ENCODE results near the gene BANF1.
A peak's percentile ranks its signal among the peaks of the same experiment; 100 is the strongest.

The BANF1 gene

DNA sequence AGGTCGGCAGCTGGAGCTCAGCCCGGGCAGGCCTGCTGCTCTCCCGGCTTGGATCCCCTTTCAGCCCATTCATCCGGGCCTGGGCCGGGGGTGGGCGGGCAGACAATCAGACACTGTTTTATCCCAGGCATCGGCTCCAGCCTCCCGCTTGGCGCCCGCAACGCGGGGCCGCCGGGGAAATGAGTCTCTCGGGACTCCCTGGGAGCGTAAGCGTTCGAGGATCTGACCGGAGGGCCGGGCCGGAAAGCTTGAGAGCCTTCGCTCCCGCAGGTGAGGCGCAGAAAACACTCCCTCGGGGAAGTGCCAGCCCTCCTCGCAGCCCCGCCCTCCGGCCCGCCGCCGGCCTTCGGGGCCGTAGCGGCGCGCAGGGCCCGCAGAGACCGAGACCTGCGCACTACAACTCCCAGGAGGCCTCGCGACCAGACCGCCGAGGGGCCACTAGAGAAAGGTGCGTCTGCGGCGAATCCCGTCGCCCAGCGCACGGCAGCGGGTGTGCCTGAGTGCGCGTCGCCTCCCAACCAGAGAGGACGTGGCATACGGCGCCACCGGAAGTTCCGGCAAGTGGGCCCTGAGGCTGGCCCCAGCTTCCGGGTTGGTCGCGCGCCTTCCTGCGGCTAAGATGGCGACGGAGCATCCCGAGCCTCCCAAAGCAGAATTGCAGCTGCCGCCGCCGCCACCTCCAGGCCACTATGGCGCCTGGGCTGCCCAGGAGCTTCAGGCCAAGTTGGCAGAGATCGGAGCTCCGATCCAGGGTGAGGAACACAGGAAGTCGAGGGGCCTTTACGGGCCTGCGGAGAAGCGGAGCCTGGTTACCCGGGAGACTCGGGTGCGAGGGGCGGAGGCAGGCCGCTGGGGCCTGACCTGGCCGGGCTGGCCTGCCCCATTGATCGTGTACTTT lies 49.7 kb downstream of the BANF1 start, which contains the start of gene SF3B2 (continued):
- TF ChIP-seq ZNF654 (tag by site-specific recombination; IDR thresholded peaks at IDR 0.05; ENCODE audit: low read depth) (no peak), ZNF426 (tag by site-specific recombination; IDR thresholded peaks at IDR 0.05) (no peak), BCL11A (tag by site-specific recombination; IDR thresholded peaks at IDR 0.05; ENCODE audit: low read depth) (no peak), TCF7L2 (IDR thresholded peaks at IDR 0.05; ENCODE audit: borderline replicate concordance, low read depth, low read length) (no peak), ZNF184 (tag by site-specific recombination; IDR thresholded peaks at IDR 0.05) (0 out of 2 replicates have a peak, but pooled peaks have one; percentile 15), SP2 (tag by site-specific recombination; IDR thresholded peaks at IDR 0.05) (peak; percentile 97), SP7 (tag by site-specific recombination; IDR thresholded peaks at IDR 0.05) (peak; percentile 63), ZNF138 (tag by site-specific recombination; IDR thresholded peaks at IDR 0.05; ENCODE audit: borderline replicate concordance) (no peak), ZNF560 (tag by site-specific recombination; IDR thresholded peaks at IDR 0.05; ENCODE audit: borderline replicate concordance) (no peak), ZBTB21 (tag by site-specific recombination; IDR thresholded peaks at IDR 0.05) (no peak), SALL2 (tag by site-specific recombination; IDR thresholded peaks at IDR 0.05; ENCODE audit: borderline replicate concordance) (no peak), ZNF776 (tag by site-specific recombination; IDR thresholded peaks at IDR 0.05; ENCODE audit: borderline replicate concordance) (no peak), HOXC10 (CRISPR knock-in tag; IDR thresholded peaks at IDR 0.05) (no peak), ZNF394 (tag by site-specific recombination; IDR thresholded peaks at IDR 0.05; ENCODE audit: borderline replicate concordance) (peak; percentile 57; the same call in 1 of the 2 replicates), ZNF121 (tag by site-specific recombination; IDR thresholded peaks at IDR 0.05) (no peak), ZNF660 (tag by site-specific recombination; IDR thresholded peaks at IDR 0.05) (peak; percentile 55), ZNF350 (tag by site-specific recombination; IDR thresholded peaks at IDR 0.05) (no peak), KLF10 (tag by site-specific recombination; IDR thresholded peaks at IDR 0.05) (peak; percentile 38; the same call in 1 of the 2 replicates), REPIN1 (tag by site-specific recombination; IDR thresholded peaks at IDR 0.05; ENCODE audit: low read depth) (no peak), ZNF585B (tag by site-specific recombination; IDR thresholded peaks at IDR 0.05) (no peak), ZNF311 (tag by site-specific recombination; IDR thresholded peaks at IDR 0.05; ENCODE audit: borderline replicate concordance) (no peak), ZSCAN23 (tag by site-specific recombination; IDR thresholded peaks at IDR 0.05) (no peak), ZBTB48 (tag by site-specific recombination; IDR thresholded peaks at IDR 0.05) (peak; percentile 48; the same call in 1 of the 2 replicates)
- TF ChIP-seq, protein P1, sequence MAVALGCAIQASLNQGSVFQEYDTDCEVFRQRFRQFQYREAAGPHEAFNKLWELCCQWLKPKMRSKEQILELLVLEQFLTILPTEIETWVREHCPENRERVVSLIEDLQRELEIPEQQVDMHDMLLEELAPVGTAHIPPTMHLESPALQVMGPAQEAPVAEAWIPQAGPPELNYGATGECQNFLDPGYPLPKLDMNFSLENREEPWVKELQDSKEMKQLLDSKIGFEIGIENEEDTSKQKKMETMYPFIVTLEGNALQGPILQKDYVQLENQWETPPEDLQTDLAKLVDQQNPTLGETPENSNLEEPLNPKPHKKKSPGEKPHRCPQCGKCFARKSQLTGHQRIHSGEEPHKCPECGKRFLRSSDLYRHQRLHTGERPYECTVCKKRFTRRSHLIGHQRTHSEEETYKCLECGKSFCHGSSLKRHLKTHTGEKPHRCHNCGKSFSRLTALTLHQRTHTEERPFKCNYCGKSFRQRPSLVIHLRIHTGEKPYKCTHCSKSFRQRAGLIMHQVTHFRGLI (tag by site-specific recombination; IDR thresholded peaks at IDR 0.05), result peak; percentile 70
- TF ChIP-seq, protein P2, sequence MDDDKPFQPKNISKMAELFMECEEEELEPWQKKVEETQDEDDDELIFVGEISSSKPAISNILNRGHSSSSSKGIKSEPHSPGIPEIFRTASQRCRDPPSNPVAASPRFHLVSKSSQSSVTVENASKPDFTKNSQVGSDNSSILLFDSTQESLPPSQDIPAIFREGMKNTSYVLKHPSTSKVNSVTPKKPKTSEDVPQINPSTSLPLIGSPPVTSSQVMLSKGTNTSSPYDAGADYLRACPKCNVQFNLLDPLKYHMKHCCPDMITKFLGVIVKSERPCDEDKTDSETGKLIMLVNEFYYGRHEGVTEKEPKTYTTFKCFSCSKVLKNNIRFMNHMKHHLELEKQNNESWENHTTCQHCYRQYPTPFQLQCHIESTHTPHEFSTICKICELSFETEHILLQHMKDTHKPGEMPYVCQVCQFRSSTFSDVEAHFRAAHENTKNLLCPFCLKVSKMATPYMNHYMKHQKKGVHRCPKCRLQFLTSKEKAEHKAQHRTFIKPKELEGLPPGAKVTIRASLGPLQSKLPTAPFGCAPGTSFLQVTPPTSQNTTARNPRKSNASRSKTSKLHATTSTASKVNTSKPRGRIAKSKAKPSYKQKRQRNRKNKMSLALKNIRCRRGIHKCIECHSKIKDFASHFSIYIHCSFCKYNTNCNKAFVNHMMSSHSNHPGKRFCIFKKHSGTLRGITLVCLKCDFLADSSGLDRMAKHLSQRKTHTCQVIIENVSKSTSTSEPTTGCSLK (tag by site-specific recombination; IDR thresholded peaks at IDR 0.05), result no peak
- TF ChIP-seq, protein P3, sequence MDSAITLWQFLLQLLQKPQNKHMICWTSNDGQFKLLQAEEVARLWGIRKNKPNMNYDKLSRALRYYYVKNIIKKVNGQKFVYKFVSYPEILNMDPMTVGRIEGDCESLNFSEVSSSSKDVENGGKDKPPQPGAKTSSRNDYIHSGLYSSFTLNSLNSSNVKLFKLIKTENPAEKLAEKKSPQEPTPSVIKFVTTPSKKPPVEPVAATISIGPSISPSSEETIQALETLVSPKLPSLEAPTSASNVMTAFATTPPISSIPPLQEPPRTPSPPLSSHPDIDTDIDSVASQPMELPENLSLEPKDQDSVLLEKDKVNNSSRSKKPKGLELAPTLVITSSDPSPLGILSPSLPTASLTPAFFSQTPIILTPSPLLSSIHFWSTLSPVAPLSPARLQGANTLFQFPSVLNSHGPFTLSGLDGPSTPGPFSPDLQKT (IDR thresholded peaks at IDR 0.05; ENCODE audit: borderline replicate concordance, low read depth, low read length), result no peak
- TF ChIP-seq, protein P4, sequence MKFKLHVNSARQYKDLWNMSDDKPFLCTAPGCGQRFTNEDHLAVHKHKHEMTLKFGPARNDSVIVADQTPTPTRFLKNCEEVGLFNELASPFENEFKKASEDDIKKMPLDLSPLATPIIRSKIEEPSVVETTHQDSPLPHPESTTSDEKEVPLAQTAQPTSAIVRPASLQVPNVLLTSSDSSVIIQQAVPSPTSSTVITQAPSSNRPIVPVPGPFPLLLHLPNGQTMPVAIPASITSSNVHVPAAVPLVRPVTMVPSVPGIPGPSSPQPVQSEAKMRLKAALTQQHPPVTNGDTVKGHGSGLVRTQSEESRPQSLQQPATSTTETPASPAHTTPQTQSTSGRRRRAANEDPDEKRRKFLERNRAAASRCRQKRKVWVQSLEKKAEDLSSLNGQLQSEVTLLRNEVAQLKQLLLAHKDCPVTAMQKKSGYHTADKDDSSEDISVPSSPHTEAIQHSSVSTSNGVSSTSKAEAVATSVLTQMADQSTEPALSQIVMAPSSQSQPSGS (tag by site-specific recombination; IDR thresholded peaks at IDR 0.05; ENCODE audit: low read depth), result no peak
- TF ChIP-seq, protein P5, sequence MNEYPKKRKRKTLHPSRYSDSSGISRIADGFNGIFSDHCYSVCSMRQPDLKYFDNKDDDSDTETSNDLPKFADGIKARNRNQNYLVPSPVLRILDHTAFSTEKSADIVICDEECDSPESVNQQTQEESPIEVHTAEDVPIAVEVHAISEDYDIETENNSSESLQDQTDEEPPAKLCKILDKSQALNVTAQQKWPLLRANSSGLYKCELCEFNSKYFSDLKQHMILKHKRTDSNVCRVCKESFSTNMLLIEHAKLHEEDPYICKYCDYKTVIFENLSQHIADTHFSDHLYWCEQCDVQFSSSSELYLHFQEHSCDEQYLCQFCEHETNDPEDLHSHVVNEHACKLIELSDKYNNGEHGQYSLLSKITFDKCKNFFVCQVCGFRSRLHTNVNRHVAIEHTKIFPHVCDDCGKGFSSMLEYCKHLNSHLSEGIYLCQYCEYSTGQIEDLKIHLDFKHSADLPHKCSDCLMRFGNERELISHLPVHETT (tag by site-specific recombination; IDR thresholded peaks at IDR 0.05), result no peak; the same call in 1 of the 2 replicates
- TF ChIP-seq, protein P6, sequence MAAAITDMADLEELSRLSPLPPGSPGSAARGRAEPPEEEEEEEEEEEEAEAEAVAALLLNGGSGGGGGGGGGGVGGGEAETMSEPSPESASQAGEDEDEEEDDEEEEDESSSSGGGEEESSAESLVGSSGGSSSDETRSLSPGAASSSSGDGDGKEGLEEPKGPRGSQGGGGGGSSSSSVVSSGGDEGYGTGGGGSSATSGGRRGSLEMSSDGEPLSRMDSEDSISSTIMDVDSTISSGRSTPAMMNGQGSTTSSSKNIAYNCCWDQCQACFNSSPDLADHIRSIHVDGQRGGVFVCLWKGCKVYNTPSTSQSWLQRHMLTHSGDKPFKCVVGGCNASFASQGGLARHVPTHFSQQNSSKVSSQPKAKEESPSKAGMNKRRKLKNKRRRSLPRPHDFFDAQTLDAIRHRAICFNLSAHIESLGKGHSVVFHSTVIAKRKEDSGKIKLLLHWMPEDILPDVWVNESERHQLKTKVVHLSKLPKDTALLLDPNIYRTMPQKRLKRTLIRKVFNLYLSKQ (tag by site-specific recombination; IDR thresholded peaks at IDR 0.05; ENCODE audit: borderline replicate concordance), result no peak

Data from HEK293 (cell line).